GM13977 (cell line): ENCODE data around the gene FBL.
"Not testable (repeated sequence)": the region's sequence is repeated elsewhere in the genome, so short reads cannot be mapped to it uniquely, and the experiment has no call there.

Source experiments
- DNase-seq: peaks from one replicate; pipeline ENCODE4 v3.0.0; 2012; ENCODE audit warnings: low spot score
- CTCF ChIP-seq: IDR thresholded peaks from 2 replicates; pipeline ENCODE4 v1.5.1; 2012; ENCODE audit warnings: mild to moderate bottlenecking, control low read depth; ENCODE audit not compliant: insufficient read depth; ENCODE audit errors: extremely low read depth, missing control alignments
- in situ Hi-C: fragments of 300-500 bp; cut with MboI; formaldehyde crosslinking; loops from one replicate; pipeline ENCODE4 v1.12.0; 2022; ENCODE audit warnings: low sequenced_read_pairs, low pct_unique_long_range_greater_than_20kb, mixed read lengths, inconsistent platforms; ENCODE audit not compliant: unreplicated experiment

The FBL gene

GRCh38 chr19:39816287-39817048, 29.7 kb downstream of the FBL start:
- no peak for DNase-seq
- in situ Hi-C loops: no loop called here
- no peak for TF ChIP-seq CTCF

- no peak for TF ChIP-seq CTCF
- DNase-seq: no peak
- in situ Hi-C loops: no loop called here
Observed at GRCh38 chr19:39814595-39814994, 31.6 kb downstream of the FBL start.

GRCh38 chr19:39814111-39814510, 32.1 kb downstream of the FBL start:
- DNase-seq, in situ Hi-C loops: not testable (repeated sequence)

- no peak for DNase-seq
- no peak for TF ChIP-seq CTCF
- in situ Hi-C loops: no loop called here
Observed at GRCh38 chr19:39813264-39813993, 32.8 kb downstream of the FBL start.

GRCh38 chr19:39811064-39811463, 35.1 kb downstream of the FBL start:
- no peak for DNase-seq
- no peak for TF ChIP-seq CTCF
- in situ Hi-C loops: no loop called here

GRCh38 chr19:39810424-39810823, 35.8 kb downstream of the FBL start:
- in situ Hi-C loops: no loop called here
- no peak for TF ChIP-seq CTCF
- DNase-seq: no peak

GRCh38 chr19:39809368-39809767, 36.8 kb downstream of the FBL start:
- in situ Hi-C loops: no loop called here
- DNase-seq: no peak
- TF ChIP-seq CTCF: no peak

- DNase-seq, in situ Hi-C loops: not testable (repeated sequence)
Observed at GRCh38 chr19:39808688-39809087, 37.5 kb downstream of the FBL start.
